GM18507 (cell line): Measurements from ENCODE around the gene TMEM47.

Source experiments
- DNase-seq: peaks from one replicate; pipeline ENCODE4 v3.0.0; 2011; ENCODE audit warnings: low read depth; ENCODE audit not compliant: insufficient read length; ENCODE audit errors: extremely low spot score
- FAIRE-seq: peaks from 2 replicates; lab custom pipeline; 2011; peaks lifted over from hg19 to GRCh38; lab: Jason Lieb, UNC

TMEM47 gene

DNA sequence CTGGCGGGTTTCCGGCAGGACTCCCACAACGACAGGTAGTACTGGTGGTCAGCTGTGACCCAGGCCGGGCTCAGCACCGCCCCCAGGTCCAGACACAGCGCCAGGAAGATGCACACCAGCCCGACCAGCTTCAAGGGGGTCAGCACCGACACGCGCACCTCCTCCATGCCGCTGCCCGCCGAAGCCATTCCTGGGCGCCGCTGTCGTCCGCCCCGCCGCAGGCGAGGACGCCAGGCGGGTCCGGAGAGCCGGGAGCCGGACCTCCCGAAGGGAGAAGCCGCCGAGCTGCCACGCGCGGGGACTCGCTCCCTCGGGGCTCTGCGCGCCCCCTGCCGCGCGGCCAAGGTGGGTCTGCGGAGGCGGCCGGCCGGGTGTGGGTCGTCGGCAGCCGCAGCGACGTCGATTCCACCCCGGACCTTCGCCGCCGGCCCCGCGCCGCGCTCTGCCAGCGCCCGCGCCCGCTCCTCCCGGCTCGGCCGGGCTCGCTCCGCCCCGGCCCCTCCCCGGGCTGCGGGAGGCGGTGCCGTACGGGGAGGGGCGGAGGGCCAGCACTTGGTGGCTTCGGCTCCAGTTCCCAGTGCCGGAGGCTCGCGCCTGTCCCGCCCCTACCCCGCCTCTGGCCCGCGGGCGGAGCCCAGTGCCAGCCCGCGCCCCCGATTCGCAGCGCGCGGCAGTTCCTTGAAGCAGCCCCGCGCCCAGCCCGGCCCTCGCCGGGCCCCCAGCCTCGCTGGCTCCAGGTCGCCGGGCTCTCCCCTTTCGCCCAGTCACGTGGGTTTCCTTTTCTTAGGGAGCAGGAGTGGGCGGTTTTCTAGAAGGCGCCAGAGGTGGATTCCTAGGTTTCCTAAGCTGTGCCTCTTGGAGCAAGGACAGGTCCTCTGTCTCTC, at the start of gene TMEM47:
Gene TMEM47, minus strand, starts transcription at position 444 of the 884 bp plus-strand sequence. Its CDS starts 256 bp downstream, at position 188.
- no peak for DNase-seq
- no peak for FAIRE-seq

DNA sequence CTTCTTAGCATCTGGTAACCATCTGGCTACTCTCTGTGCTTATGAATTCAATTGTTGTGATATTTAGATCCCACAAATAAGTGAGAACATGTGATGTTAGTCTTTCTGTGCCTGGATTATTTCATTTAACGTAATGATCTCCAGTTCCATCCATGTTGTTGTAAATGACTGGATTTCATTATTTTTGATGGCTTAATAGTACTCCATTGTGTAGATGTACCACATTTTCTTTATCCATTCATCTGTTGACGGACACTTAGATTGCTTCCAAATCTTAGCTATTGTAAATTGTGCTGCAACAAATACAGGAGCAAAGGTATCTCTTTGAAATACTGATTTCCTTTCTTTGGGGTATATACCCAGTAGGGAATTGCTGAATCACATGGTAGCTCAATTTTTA, 30.0 kb upstream of the TMEM47 start:
- DNase-seq (no peak), FAIRE-seq (no peak)

DNA sequence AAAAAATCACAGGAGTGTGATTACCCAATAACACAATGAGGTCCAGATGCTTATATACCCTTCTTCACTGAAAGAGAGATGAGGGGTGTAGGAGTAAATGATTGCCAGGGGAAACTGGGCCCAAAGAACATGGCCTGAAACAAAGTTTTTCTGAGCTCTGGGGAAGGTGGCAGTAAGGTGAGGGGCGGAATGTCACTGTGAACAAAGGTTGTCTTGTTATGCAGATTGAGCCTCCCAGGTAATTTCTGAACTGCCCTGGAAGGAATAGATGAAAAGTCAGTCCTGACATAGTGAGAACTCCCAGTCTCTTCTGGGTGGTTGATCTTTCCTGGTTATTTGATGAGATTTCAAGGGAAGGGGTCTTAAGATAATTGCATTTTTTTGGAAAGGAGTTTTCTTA, 2.5 kb upstream of the TMEM47 start:
- no peak for DNase-seq
- no peak for FAIRE-seq

DNA sequence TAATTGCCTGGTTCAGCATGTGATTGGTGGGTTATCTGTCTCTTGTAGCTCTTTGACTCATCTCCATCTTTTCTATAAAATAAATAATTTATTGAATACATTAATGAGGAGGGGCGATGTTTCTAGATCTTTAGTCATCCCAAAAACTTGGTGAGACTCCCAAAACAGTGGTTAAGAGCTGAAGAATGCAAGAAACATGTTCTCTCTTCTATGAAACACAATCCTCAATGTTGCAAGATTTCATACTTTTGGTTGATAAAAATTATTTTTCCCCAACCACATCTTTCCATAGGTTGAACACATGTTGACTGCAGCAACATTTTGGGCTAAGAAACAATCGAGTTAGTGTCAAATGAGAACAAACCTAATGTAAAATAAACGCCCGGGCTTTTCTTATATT, 1.2 kb upstream of the TMEM47 start:
- DNase-seq (no peak), FAIRE-seq (no peak)

DNA sequence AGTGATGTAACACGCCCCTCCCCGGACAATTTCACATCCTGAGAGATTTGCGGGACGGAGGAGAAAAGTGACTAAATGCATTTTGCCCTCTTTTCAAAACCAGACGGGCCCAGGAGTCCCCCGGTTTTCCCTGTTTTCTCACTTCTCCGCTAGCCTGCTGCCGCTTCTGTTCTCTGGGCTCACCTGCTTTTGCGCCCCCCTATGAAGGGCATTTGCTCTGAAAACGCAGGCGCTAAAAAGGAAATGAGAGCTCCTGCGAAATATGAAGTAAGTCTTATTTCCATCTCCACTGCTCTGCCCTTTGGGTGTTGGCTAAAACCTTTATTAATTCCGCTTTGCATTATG, 613 bp upstream of the TMEM47 start:
- DNase-seq (no peak), FAIRE-seq (no peak)

DNA sequence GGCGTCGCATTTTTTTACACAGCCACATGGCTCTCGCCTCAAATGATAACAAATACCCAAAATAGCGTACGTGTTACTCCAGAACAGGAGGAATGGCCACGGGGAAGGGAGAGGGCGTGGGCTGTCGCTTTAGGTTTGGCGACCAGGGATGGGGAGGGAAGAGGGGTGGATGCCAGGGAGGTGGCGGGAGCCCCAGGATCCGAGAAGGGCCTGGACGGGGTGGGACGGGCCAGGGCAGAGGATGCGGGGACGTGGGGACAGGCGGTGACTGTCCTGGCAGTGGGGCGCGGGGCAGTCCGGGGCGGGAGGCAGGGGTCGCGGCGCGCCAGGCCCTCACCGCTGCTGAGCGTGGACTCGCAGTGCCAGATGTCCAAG, 631 bp downstream of the TMEM47 start:
- FAIRE-seq: no peak

DNA sequence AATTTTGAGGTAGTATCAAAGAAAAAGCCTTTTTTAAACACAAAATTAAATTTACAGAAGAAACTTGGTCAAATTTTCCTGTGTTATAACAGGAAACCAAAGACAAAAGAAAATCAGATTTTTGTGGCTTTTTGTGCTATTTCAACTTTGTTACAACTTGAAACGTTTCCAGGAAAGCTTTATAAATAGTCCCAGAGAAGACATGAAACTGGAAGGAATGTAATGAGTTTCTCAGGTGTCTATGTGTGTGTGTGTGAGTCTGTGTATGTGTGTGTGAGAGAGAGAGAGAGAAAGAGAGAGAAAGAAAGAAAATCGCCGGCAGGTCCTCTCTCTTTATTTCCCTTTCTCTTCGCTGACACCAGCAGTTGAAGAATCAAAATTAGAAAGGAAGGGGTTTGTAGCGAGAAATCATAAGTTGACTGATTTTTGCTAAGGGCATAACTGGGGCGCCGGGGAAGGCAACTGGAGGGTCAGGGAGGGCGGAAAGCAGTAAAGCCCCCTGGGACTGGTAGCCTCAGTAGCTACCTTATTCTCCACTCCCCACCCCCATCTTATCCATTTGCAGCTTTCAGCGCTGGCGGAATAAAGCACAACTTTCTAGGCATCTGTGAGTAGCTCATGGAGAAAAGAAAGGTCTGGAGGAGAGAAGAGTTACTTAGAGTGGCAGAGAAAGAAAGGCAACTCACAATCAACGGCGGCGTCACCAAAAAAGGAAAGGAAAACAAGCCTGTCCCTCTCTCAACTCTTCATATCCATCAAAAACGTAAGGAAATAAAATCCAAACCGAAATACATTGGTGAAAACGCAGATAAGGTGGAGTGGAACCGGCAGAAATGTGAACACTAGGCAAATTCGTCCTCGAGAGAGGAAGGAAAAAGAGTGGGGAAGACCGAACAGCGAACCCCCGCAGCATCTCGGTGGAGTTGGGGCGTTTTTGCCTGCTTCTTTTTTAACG, 1.3 kb downstream of the TMEM47 start:
- DNase-seq (no peak), FAIRE-seq (no peak)

More for the DNA sequence above, 631 bp downstream of the TMEM47 start:
- DNase-seq: no peak

DNA sequence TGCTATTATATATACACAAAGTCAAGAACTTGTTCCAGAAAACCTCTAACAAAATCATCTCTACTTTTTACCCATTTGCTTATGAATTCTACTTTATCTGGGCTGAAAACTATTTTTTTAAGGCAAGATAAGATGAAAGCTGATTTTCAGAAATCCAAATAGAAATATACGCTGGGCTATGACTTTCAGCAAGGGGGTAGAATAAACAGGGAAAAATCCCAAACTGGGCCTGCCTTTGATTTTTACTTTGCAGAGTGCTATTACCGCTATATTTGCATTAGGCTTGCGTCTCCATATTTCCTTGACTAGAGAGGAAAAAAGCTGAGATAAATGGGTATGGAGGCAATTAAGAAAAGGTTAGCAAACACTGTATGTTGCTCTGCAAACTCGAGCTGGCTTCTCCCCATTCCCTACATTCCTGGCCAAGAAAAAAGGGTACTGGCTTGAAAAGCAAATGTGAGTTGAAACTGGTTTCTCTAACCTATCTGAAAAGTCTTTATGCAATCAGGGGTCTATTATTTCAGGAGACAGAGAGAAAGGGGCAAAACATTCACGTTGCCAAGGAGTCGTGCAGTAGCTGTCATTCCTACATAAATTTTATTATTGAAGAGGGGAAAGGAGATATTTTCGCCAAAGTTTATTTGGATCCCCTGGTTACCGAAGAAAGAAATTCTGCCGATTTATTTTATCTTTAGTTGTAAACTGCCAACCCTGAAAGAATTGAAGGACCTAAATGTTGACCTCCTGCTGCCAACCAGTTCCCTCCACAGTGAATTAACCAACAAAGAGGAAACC, 2.2 kb downstream of the TMEM47 start:
- no peak for FAIRE-seq
- no peak for DNase-seq

DNA sequence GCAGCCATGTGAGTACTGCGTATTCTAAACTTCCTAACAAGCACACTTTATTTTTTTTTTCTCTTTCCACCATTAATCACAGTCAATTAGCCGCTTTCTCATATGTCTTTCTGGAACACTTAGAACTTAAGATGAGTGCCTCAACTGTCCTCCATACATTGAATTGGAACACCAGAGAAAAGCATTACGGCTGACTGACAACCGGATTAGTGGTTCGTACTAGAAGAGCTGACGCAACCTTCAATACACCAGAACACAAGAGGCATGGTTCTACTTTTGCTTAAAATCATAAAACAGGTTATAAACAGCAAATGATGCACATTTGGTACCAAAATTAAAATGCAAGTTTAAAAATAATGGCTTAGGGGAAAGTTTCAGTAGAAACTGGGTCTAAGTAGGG, 3.3 kb downstream of the TMEM47 start:
- DNase-seq (no peak), FAIRE-seq (no peak)

DNA sequence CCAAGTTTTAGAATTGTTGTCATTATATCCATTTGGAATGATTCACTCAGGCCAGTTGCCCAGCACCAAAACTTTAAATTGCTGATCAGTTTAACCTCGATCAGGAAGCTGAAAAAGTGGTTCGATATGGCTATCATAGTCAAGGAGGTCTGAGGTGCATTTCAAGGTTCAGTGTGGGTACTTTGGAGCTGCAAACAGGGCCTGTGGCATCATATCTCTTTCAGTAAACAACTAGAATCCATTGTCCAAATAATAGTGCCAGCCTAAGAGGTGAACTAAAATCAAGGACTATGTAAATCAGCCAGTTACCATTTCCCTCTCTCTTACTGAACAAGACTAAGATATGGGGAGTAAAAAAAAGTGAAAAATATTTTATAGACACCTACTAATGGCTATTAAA, 14.2 kb downstream of the TMEM47 start:
- no peak for DNase-seq
- no peak for FAIRE-seq

DNA sequence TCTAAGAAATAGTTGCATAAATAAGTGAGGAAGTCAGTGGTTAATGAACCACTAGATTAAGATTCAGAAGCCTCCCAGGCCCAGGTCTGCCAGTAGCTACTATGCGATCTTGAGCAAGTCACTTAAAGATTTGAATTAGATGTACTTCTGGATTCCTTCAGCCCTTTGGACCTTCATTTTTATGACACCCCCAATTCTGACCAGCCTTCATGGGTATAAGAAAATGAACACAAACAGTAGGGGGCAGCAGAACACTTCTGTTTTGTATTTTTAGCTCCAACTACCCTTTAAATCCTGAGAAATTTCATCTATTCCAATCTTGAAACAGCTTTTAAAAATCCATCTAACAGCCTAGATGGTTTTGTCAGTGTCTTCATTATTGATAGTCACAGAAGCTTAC, 19.0 kb downstream of the TMEM47 start:
- DNase-seq (no peak), FAIRE-seq (no peak)

DNA sequence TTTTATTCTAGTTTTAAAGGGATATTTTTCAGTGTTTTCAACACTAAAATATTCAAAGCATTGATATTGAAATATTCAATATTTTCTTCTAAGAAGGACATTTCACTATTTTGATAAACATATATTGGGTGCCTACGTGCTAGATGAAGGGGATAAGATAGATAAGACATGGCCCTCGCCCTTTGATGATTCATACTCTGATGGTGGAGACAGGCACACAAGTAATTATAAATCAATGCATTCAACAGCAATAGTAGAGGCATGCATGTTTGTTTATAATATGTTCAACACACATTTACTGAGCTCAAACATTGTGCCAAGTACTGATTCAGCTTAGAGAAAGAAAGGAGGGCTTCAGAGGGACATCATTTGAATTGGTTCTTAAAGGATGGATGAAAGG, 22.7 kb downstream of the TMEM47 start:
- DNase-seq (no peak), FAIRE-seq (no peak)

DNA sequence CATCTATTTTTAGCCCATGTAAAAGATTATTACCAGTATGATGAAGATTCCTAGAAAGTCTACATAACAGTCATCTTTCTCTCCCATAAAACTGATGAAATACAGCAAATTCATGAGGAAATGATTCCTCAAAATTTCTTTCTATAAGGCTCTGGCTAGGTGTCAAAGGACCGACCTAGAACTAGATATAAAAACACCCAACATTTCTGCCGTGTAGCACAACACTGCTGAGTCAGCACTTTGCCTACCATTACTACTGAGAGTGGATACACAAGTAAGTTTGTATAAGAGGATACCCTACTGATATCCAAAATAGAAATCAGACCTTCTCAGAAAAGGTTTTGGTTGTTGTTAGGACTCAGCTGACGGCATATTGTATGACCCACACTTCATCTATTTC, 24.7 kb downstream of the TMEM47 start:
- DNase-seq (no peak), FAIRE-seq (no peak)

DNA sequence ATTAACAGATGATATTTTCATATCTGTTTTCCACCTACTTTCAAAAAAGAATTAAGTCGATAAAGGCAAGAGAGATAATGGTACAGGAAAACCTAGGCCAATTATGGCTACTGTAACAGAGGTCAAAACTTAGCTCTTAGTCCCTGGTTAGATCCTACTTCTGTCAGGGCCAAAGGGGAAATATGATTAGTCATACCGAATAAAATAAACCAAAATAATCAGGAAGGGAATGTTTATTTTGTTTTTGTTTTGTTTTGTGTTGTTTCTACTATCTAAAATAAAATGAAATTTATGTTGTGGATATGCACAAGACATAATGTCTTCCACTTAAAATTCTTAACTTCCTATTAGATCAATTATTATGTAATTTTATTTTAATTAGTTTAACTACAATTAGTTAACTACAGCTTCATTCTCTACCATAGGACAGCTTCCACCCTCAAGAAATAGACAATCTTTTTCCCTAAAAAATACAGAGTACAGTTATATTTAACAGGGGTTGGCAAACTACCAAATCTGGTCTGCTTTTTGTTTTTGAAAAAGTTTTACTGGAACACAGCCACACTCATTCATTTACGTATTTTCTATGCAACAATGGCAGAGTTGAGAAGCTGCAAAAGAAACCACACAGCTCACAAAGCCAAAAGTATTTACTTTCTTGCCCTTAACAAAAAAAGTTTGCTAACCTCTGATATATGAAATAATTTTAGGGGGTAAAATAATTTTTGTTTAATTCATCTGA, 25.4 kb downstream of the TMEM47 start:
- FAIRE-seq (no peak), DNase-seq (no peak)

DNA sequence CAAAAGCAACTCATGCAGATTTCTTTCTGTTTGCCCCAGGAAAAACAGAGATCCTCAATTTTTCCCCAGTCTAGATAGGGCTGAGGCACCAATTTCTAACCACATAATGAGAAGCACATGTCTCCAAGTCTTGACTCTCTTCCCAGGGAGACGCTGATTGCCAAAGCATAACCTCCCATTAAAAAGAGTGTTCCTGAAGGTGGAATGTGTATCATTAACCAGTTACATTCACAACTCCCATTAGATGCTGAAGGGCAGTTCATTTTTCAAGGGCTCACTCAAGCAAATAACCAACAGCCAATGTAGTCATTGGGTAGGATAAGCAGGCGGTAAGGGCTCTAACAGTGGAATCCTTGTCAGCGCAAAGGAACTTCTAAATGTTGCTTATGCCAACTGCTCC, 27.5 kb downstream of the TMEM47 start:
- no peak for FAIRE-seq
- no peak for DNase-seq

DNA sequence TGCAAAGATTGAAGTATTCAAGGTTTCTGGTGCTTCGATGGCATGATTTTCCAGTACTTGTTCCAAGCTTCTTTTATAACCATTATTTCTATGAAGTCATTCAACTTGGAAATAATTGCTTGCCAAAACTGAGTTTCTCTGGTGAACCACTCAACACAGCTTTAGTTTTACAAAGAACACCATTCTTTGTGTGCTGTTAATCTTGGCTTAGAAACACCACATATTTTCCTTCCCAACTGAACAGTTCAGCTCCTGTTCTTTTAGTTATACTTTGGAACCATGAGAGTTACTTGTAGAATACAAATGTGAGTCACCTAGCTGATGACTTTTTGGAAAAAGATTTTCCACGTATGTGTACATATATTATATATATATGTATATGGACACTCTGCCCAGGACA, 32.7 kb downstream of the TMEM47 start:
- no peak for DNase-seq
- FAIRE-seq: no peak

DNA sequence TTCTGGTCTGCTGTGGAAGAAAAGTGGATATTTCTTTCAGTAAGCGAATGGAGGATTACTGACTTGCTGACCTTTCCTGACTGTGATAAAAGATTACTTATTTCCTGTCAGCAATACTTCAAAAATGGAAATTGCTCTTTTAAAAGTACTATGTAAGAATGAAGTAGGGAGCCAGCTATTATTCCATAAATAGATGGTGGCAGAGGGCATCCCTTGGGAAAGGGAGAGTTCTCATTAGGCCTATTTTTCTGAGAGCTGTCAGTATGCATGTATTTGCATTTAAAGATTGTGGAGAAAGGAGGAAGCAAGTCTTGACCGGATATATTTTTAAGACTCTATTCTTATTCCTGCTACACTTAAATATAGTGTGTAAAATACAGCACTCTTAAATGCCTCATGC, 37.2 kb downstream of the TMEM47 start:
- DNase-seq (no peak), FAIRE-seq (no peak)

DNA sequence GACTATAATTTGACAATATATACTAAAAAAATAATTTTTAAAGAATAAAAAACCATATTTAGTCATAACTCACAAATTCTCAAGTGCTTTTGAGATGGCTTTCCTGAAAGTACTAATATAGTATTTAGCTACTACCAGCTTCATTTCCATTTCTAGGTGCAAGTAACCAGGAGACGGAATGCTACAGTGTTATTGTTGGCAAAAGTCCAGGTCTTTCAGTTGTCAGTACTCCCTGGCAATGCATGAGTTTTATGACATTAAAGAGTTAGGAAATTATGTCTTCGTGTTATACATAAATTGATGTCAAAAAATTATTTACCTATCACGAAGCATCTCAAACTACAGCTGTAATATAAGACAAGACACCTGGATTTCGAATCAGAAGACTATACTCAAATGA, 45.0 kb downstream of the TMEM47 start:
- DNase-seq: no peak
- no peak for FAIRE-seq

DNA sequence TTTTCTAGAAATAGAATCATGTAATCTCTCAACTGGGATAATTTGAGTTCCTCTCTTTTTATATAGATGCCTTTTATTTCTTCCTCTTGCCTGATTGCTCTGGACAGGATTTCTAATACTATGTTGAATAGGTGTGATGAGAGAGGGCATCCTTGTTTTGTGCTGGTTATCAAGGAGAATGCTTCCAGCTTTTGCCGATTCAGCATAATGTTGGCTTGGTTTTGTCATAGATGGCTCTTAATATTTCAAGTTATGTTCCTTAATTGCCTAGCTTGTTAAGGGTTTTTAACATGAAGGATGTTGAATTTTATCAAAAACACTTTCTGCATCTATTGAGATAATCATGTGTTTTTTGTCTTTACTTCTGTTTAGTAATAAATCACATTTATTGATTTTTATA, 58.7 kb downstream of the TMEM47 start:
- FAIRE-seq: no peak
- DNase-seq: no peak
